GM18867 (cell line): ENCODE results near the gene LYSMD3.
A peak's percentile ranks its signal among the peaks of the same experiment; 100 is the strongest.

Experiments used
- ATAC-seq: cut with Tn5 transposase; IDR thresholded peaks from one replicate; pipeline ENCODE4 v1.9.1; 2021; ENCODE audit warnings: mild to moderate bottlenecking, moderate library complexity; ENCODE audit not compliant: unreplicated experiment

Gene LYSMD3

GRCh38 chr5:90483206-90483605 is 46.2 kb downstream of the LYSMD3 start:
- no peak for ATAC-seq

GRCh38 chr5:90480699-90481098 is 48.7 kb downstream of the LYSMD3 start:
- no peak for ATAC-seq

- ATAC-seq: no peak
Observed at GRCh38 chr5:90479611-90480385, 49.6 kb downstream of the LYSMD3 start.

GRCh38 chr5:90477621-90478215 is 51.7 kb downstream of the LYSMD3 start:
- ATAC-seq: no peak

- ATAC-seq: no peak
Observed at GRCh38 chr5:90477073-90477472, 52.3 kb downstream of the LYSMD3 start.

GRCh38 chr5:90476391-90476790 is 53.0 kb downstream of the LYSMD3 start:
- ATAC-seq: no peak

- ATAC-seq: no peak
Observed at GRCh38 chr5:90475436-90475980, 53.9 kb downstream of the LYSMD3 start.

GRCh38 chr5:90474235-90475107 is 54.9 kb downstream of the LYSMD3 start, which contains the start of the genes MBLAC2 and POLR3G:
TSS of gene MBLAC2 (minus strand) at chr5:90474771. CDS start at chr5:90474292, 479 bp downstream.
TSS of gene POLR3G (plus strand) at chr5:90474864. CDS start at chr5:90485568, 10,704 bp downstream.
- ATAC-seq: peak; percentile 89

GRCh38 chr5:90473396-90474234 is 55.8 kb downstream of the LYSMD3 start:
- ATAC-seq: peak; percentile 16

GRCh38 chr5:90472783-90473395 is 56.5 kb downstream of the LYSMD3 start:
- no peak for ATAC-seq
